Measurements from ENCODE around the gene CHMP4A.

The CHMP4A gene

GRCh38 chr14:24171422-24172260 lies 41.6 kb downstream of the CHMP4A start, which contains the start of gene REC8:
Gene REC8 (plus strand): TSS chr14:24172080. CDS start chr14:24172553, 473 bp downstream.
- peak within 1 kb of the TSS; percentile 96 for H3K4me3 ChIP-seq (ENCODE audit: low read length)
- DNase-seq (ENCODE audit: low read depth) = peak; percentile 99
- no peak for TF ChIP-seq CTCF (conservative IDR thresholded peaks at IDR 0.05; ENCODE audit: low read depth, low read length)

- no peak overlapping the region for H3K4me3 ChIP-seq (ENCODE audit: low read length)
- TF ChIP-seq CTCF (conservative IDR thresholded peaks at IDR 0.05; ENCODE audit: low read depth, low read length) = no peak
- DNase-seq (ENCODE audit: low read depth) = no peak
These were observed 45.7 kb downstream of the CHMP4A start for GRCh38 chr14:24167469-24168114.

- TF ChIP-seq CTCF (conservative IDR thresholded peaks at IDR 0.05; ENCODE audit: low read depth, low read length) = no peak
- no peak for DNase-seq (ENCODE audit: low read depth)
- no peak overlapping the region for H3K4me3 ChIP-seq (ENCODE audit: low read length)
These were observed 47.5 kb downstream of the CHMP4A start for GRCh38 chr14:24165785-24166184.

GRCh38 chr14:24164518-24164991 lies 48.7 kb downstream of the CHMP4A start:
- no peak for DNase-seq (ENCODE audit: low read depth)
- no peak for TF ChIP-seq CTCF (conservative IDR thresholded peaks at IDR 0.05; ENCODE audit: low read depth, low read length)
- H3K4me3 ChIP-seq (ENCODE audit: low read length) = no peak overlapping the region

- no peak for TF ChIP-seq CTCF (conservative IDR thresholded peaks at IDR 0.05; ENCODE audit: low read depth, low read length)
- no peak for DNase-seq (ENCODE audit: low read depth)
These were observed 51.2 kb downstream of the CHMP4A start for GRCh38 chr14:24162093-24162492.

GRCh38 chr14:24160850-24161804 lies 52.2 kb downstream of the CHMP4A start, which contains the start of gene IRF9:
Gene IRF9 (plus strand): TSS chr14:24161265. CDS start chr14:24162145, 880 bp downstream.
- TF ChIP-seq CTCF (conservative IDR thresholded peaks at IDR 0.05; ENCODE audit: low read depth, low read length) = peak; percentile 85
- peak within 1 kb of the TSS; percentile 88 for H3K4me3 ChIP-seq (ENCODE audit: low read length)
- peak; percentile 72 for DNase-seq (ENCODE audit: low read depth)

More at GRCh38 chr14:24162093-24162492, 51.2 kb downstream of the CHMP4A start:
- peak overlapping the region; percentile 88 for H3K4me3 ChIP-seq (ENCODE audit: low read length)
